Testis (tissue), 3 donors: ENCODE measurements around the gene LYSMD2. TPM values are rescaled to one million over a fixed set of nuclear protein-coding genes. Genes with fewer than 3 reads are reported as not detected.

Experiments used
- DNase-seq: peaks from one replicate; pipeline ENCODE4 v3.0.0-alpha.2; 2019
- H3K27ac ChIP-seq, 2 donors: fragments of 200-600 bp; sonication (generic); one replicate each; pipeline ENCODE4 v1.5.1; 2019
- H3K27me3 ChIP-seq: fragments of 200-600 bp; sonication (generic); one replicate; pipeline ENCODE4 v1.5.1; 2019
- H3K36me3 ChIP-seq: fragments of 200-600 bp; sonication (generic); one replicate; pipeline ENCODE4 v1.5.1; 2017; ENCODE audit warnings: low read depth; ENCODE audit errors: missing control alignments
- H3K4me1 ChIP-seq: fragments of 200-600 bp; sonication (generic); one replicate; pipeline ENCODE4 v1.5.1; 2019
- H3K4me3 ChIP-seq, 2 donors: fragments of 200-600 bp; sonication (generic); one replicate each; pipeline ENCODE4 v1.5.1; 2017 to 2019
- H3K9me3 ChIP-seq: fragments of 200-600 bp; sonication (generic); one replicate; pipeline ENCODE4 v1.5.1; 2017
- POLR2A ChIP-seq: fragments of 450-650 bp; IDR thresholded peaks from one replicate; pipeline ENCODE4 v1.6.1; 2017; ENCODE audit warnings: antibody characterized with exemption, mild to moderate bottlenecking, moderate library complexity
- WGBS, 2 donors: methylation state at CpG; one replicate each; pipeline ENCODE4 v1.1.5; 2018; 5-methylcytosine and 5-hydroxymethylcytosine counted together
- intact Hi-C: fragments of 100-400 bp; cut with DNase I; formaldehyde crosslinking; loops from one replicate; pipeline ENCODE4 v1.15.1; 2023; ENCODE audit warnings: low total_unique reads
- polyA plus RNA-seq: library from polyadenylated mRNA; stranded (reverse); fragments of 350-450 nt; fragmentation: Illumina TruSeq; extraction: RNeasy Lipid Tissue Mini Kit (QIAGEN cat#74804); gene quantifications from one replicate; pipeline ENCODE4 v1.2.3, GENCODE V29; 2014; ENCODE audit warnings: low read depth, low replicate concordance; ENCODE audit not compliant: insufficient read depth
- total RNA-seq, 2 donors: library from RNA; depleted of rRNA; stranded (reverse); fragments of >200 nt; gene quantifications; one replicate each; pipeline ENCODE4 v1.2.3, GENCODE V29; 2016
- TF ChIP-seq, protein P1 (sequence below), 3 experiments: fragments of 450-650 bp in 2 of 3; fragments of 200-600 bp in 1 of 3; sonication (generic) in 1 of 3; IDR thresholded peaks; one replicate each; pipeline ENCODE4 v1.5.1; 2016 to 2019; ENCODE audit warnings: antibody characterized with exemption in 3 of 3, mild to moderate bottlenecking in 2 of 3, moderate library complexity in 1 of 3

Gene LYSMD2
- total and polyA plus RNA-seq, 3 donors from 2014 or later, result 18.7 to 21.1 (median 19.9) TPM

DNA sequence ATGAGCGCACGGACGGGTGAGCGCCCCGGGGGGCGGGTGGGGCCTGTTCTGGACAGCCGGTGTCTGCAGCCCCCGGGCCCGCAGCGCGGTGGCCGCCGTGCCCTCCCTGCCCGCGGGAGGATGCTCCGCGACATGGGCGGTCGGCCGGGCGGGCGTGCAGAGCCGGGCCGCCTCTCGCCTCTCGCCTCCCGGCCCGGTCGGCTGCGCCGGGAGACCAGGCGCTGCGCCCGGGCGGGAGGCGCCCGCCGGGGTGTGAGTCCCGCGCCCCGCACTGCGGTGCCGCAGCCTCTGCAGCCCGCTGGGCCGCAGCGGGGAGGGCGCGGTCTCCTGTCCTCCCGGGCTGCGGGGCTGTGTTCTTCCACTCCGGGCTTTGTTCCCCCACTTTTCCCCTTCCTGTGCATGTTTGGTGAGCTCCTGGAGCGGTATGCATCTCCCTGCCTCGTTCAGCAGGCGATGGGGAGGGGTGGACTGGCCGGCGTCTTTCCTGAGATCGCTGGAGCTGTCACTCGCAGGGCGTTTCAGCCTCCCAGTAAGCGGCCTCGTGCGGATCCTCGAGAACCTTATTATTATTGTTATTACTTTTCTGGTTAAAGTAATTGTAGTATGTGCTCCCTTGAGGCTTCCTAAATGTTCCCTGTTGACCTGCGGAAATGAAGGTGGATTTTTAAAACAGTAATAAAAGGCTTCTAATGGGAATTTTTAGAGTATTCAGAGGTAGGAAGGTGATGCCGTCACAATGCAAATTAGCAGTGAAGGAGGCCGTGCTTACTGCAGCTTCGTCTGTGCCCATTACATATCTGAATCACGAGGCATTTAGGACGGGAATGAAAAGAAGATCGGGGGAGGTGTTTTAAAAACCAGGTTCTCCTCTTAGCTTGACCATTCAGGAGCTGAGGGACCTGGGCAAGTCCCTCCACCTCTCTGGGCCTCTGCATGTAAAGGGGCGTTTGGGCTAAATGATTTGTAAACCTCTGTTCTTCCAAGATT is 14.5 kb upstream of the LYSMD2 start:
- TF ChIP-seq, protein P1, sequence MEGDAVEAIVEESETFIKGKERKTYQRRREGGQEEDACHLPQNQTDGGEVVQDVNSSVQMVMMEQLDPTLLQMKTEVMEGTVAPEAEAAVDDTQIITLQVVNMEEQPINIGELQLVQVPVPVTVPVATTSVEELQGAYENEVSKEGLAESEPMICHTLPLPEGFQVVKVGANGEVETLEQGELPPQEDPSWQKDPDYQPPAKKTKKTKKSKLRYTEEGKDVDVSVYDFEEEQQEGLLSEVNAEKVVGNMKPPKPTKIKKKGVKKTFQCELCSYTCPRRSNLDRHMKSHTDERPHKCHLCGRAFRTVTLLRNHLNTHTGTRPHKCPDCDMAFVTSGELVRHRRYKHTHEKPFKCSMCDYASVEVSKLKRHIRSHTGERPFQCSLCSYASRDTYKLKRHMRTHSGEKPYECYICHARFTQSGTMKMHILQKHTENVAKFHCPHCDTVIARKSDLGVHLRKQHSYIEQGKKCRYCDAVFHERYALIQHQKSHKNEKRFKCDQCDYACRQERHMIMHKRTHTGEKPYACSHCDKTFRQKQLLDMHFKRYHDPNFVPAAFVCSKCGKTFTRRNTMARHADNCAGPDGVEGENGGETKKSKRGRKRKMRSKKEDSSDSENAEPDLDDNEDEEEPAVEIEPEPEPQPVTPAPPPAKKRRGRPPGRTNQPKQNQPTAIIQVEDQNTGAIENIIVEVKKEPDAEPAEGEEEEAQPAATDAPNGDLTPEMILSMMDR (IDR thresholded peaks at IDR 0.05), result no peak
- TF ChIP-seq POLR2A, result no peak
- peak overlapping the region in 1 of 2 donors; percentile 51 for H3K27ac ChIP-seq
- H3K4me1 ChIP-seq, result peaks cover 4% of the 10 kb centered on the region
- H3K4me3 ChIP-seq, result peak overlapping the region; percentile 59 to 76
- H3K36me3 ChIP-seq, result no peaks in the 10 kb centered on the region
- H3K9me3 ChIP-seq, result no peaks in the 10 kb centered on the region
- 4 to 7% methylated on average over 18 to 39 of the region's 71 CpGs for WGBS, 2 donors
- H3K27me3 ChIP-seq, result no peaks in the 10 kb centered on the region
- intact Hi-C loops, result no loop called here
- DNase-seq, result peak; percentile 50

DNA sequence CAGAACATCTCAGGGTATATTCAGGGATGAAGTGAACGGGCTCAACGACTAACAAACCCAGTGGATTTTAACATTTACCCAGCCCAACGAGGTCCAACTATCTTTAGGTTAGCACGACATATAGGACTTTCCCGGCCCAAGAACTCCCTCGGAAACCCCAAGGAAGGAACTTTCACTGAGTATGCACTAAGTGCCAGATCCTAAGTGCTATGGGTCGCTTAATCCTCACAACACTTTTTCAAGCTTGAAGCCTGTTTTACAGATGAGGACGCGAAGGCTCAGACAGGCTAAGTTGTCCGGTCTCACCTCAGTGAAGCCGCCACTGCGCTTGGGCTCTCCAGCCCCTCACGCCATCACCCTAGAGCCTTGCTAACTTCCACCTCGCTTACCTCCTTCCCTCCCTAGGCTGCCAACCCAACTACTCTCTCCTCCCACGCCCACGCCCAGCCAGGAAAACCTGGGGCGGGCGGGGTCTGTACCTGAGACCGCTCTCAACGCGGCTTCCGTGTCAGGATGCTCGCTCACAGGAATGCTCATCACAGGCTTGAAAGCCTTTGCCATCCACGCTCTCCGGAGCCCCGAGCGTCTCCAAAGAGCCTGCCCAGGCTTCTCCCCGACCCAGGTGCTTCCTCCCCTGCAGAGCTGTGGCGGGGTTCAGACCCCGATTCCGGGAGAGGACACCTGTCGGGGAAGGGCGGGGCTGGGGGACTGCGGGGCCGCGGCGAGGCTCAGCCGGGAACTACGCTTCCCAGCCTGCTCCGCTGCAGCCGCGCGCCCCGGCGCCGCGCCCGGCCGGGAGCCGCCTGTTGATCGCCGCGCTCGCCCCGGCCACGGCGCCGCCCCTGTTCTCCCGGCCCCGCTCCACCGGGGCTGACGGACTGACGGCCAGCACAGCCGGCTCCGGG is 13.6 kb upstream of the LYSMD2 start, which contains the start of gene TMOD2:
Gene TMOD2 (plus strand): TSS at position 806 of the 905 bp plus-strand sequence. CDS start 14,845 bp downstream, outside the sequence.
- H3K9me3 ChIP-seq, result no peaks in the 10 kb centered on the region
- peak within 1 kb of the TSS in 1 of 2 donors; percentile 51 for H3K27ac ChIP-seq
- TF ChIP-seq, protein P1 (IDR thresholded peaks at IDR 0.05), result no peak
- TF ChIP-seq POLR2A, result no peak
- no peaks in the 10 kb centered on the region for H3K27me3 ChIP-seq
- no peaks in the 10 kb centered on the region for H3K36me3 ChIP-seq
- WGBS, 2 donors, result 6 to 8% methylated on average over 26 to 44 of the region's 65 CpGs
- H3K4me1 ChIP-seq, result peaks cover 4% of the 10 kb centered on the region
- peak; percentile 55 for DNase-seq
- intact Hi-C loops, result no loop called here
- peak within 1 kb of the TSS; percentile 59 to 76 for H3K4me3 ChIP-seq

DNA sequence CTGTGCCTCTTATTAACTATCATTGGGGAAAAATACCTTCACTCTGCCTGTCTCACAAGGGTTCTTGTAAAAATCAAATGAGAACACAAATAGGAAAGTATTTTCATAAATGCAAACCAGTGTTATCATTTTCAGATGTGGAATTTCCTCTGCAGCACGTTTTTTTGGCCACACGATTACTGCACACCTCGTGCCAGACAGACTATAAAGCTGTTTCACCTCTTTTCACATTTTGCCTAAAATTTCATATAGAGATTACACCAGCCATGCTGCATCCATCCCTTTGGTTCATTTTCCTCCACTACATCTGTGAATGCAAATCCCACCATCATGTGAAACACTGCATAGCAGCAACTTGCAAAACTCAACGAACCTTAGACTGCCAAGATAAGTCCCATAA is 12.7 kb upstream of the LYSMD2 start:
- H3K27me3 ChIP-seq, result no peaks in the 10 kb centered on the region
- DNase-seq, result no peak
- no peaks in the 10 kb centered on the region for H3K36me3 ChIP-seq
- WGBS, 2 donors, result 53 to 67% methylated on average over 4 of the region's 4 CpGs
- intact Hi-C loops, result no loop called here
- H3K27ac ChIP-seq, result no peak overlapping the region
- peaks cover 4% of the 10 kb centered on the region for H3K4me1 ChIP-seq
- H3K9me3 ChIP-seq, result no peaks in the 10 kb centered on the region
- TF ChIP-seq, protein P1 (IDR thresholded peaks at IDR 0.05), result no peak
- TF ChIP-seq POLR2A, result no peak
- no peak overlapping the region for H3K4me3 ChIP-seq

DNA sequence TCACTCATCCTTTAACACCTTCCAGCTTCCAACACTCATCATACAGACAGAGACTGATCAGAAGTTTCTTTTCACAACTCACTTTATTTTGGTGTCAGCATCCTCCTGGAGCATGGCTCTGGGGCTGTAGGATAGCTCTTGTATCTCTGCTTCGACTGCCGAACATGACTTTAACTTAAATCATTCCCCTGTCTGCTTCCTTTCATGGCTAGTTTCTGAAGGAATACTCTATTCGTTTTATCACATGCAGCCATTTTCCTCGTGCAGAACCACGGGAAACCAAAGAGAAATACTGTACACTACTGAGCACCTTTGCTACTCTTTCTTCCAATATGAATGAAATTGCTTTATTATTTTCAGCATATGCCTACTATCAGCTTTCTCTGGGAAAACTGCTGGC is 11.9 kb upstream of the LYSMD2 start:
- H3K4me1 ChIP-seq, result peaks cover 4% of the 10 kb centered on the region
- no peak overlapping the region for H3K27ac ChIP-seq
- intact Hi-C loops, result no loop called here
- TF ChIP-seq, protein P1 (IDR thresholded peaks at IDR 0.05), result no peak
- TF ChIP-seq POLR2A, result no peak
- H3K36me3 ChIP-seq, result no peaks in the 10 kb centered on the region
- WGBS, 2 donors, result 74 to 81% methylated on average over 5 of the region's 5 CpGs
- no peaks in the 10 kb centered on the region for H3K27me3 ChIP-seq
- H3K4me3 ChIP-seq, result no peak overlapping the region
- no peak for DNase-seq
- no peaks in the 10 kb centered on the region for H3K9me3 ChIP-seq
